HepG2 (cell line): Measurements from ENCODE around the gene FOXA3. TPM values are rescaled to one million over a fixed set of nuclear protein-coding genes. Genes with fewer than 3 reads are reported as not detected.

Source experiments
- polyA plus RNA-seq, 8 experiments: library from polyadenylated mRNA; depleted of rRNA in 3 of 8; stranded (reverse) in 7 of 8; unstranded in 1 of 8; fragments of >200 nt; fragmentation: Illumina TruSeq in 4 of 8; extraction: Trizol in 4 of 8; gene quantifications; 2 replicates each; pipeline versions ENCODE4 v1.2.1 to v1.2.3, GENCODE V29; 2011 to 2016; ENCODE audit warnings: low read depth in 4 of 8, missing spikeins in 1 of 8, mixed read lengths in 1 of 8; ENCODE audit not compliant: insufficient read depth in 1 of 8
- total RNA-seq, 5 experiments: library from RNA; depleted of rRNA; stranded (reverse); fragments of >200 nt; fragmentation: Illumina TruSeq; extraction: Trizol; gene quantifications; 2 replicates each; pipeline ENCODE4 v1.2.3, GENCODE V29; 2016; ENCODE audit warnings: low read depth in 1 of 5
- TF ChIP-seq, protein P1 (sequence below), 2 experiments: fragments of 450-650 bp in 1 of 2; sonication (generic) in 1 of 2; formaldehyde crosslinking in 1 of 2; IDR thresholded peaks; 2 replicates each; pipeline versions ENCODE4 v1.6.1 to v1.8.0; 2016 to 2022; ENCODE audit warnings: antibody characterized with exemption in 1 of 2, mild to moderate bottlenecking in 1 of 2, missing genetic modification reagents in 1 of 2

FOXA3 gene
- total and polyA plus RNA-seq, 2 of the 13 experiments (the other 11 are each of a cell fraction or from before 2014, with no cell fraction given): 29.8 to 47.6 TPM

DNA sequence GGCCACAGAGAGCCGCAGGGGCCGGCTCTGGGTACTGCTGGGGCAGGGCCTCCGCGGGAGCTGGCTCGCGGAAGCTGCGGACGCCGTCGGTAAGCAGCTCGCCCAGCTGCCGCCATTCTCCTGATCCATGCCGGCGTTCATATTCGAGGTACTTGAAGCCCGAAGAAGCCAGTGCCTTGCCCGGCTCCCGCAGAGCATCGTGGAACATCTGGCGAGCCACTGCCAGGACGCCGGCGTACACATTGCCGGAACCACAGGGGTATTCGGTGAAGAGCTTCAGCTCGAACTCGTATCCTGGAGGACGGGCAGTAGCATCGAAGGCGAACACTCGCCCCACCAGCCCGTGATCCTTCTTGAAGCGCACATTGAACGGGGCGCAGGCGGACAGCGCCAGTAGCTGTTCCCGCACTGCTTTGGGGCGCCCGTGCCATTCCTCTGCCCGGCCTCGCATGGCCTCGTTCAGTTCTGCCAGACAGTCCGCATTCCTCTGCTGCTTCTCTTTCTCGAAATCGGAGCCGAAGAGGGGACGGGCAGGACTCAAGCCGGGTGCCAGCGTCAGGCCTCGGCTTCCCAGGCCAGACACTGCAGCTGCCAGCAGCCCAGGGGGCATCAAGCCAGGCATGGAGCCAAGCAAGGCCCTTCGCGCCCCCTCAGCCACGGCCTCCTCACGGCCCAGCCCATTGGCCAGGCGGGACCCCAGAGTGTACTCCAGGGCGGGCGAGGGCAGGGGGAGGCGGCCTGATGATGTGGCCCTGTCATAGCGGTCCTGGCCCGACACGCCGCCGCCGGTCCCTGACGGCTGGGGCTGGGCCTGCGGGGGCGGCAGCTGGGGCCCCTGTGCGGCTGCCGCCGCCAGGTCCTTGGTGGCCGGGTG is 20.8 kb downstream of the FOXA3 start (continued):
- TF ChIP-seq, protein P1, sequence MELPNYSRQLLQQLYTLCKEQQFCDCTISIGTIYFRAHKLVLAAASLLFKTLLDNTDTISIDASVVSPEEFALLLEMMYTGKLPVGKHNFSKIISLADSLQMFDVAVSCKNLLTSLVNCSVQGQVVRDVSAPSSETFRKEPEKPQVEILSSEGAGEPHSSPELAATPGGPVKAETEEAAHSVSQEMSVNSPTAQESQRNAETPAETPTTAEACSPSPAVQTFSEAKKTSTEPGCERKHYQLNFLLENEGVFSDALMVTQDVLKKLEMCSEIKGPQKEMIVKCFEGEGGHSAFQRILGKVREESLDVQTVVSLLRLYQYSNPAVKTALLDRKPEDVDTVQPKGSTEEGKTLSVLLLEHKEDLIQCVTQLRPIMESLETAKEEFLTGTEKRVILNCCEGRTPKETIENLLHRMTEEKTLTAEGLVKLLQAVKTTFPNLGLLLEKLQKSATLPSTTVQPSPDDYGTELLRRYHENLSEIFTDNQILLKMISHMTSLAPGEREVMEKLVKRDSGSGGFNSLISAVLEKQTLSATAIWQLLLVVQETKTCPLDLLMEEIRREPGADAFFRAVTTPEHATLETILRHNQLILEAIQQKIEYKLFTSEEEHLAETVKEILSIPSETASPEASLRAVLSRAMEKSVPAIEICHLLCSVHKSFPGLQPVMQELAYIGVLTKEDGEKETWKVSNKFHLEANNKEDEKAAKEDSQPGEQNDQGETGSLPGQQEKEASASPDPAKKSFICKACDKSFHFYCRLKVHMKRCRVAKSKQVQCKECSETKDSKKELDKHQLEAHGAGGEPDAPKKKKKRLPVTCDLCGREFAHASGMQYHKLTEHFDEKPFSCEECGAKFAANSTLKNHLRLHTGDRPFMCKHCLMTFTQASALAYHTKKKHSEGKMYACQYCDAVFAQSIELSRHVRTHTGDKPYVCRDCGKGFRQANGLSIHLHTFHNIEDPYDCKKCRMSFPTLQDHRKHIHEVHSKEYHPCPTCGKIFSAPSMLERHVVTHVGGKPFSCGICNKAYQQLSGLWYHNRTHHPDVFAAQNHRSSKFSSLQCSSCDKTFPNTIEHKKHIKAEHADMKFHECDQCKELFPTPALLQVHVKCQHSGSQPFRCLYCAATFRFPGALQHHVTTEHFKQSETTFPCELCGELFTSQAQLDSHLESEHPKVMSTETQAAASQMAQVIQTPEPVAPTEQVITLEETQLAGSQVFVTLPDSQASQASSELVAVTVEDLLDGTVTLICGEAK (IDR thresholded peaks at IDR 0.05): no peak
- TF ChIP-seq, protein P1 (CRISPR knock-in tag; IDR thresholded peaks at IDR 0.05): 0 out of 2 replicates have a peak, but pooled peaks have one; percentile 5
- TF ChIP-seq, all 625 proteins: peak for 25
